Measurements from ENCODE around the gene EME2.

The EME2 gene

DNA sequence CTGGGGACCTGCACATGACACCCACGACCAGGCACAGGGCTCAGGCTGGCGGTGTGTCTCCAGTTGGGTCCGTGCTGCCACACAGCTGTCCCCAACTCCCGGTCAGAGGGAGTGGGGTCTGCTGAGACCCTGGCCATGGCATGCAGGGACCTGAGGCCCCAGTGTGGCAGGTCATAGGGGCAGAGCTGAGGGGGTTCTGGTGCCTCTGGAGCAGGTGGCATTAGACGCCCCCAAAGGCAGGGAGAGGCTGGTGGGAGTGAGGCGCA is 14.4 kb downstream of the EME2 start:
- TF ChIP-seq PPARA (CRISPR knock-in tag; IDR thresholded peaks at IDR 0.05; ENCODE audit: borderline replicate concordance) (no peak), ARNTL (CRISPR knock-in tag; IDR thresholded peaks at IDR 0.05; ENCODE audit: borderline replicate concordance, low read depth) (no peak)
- ATAC-seq = no peak

DNA sequence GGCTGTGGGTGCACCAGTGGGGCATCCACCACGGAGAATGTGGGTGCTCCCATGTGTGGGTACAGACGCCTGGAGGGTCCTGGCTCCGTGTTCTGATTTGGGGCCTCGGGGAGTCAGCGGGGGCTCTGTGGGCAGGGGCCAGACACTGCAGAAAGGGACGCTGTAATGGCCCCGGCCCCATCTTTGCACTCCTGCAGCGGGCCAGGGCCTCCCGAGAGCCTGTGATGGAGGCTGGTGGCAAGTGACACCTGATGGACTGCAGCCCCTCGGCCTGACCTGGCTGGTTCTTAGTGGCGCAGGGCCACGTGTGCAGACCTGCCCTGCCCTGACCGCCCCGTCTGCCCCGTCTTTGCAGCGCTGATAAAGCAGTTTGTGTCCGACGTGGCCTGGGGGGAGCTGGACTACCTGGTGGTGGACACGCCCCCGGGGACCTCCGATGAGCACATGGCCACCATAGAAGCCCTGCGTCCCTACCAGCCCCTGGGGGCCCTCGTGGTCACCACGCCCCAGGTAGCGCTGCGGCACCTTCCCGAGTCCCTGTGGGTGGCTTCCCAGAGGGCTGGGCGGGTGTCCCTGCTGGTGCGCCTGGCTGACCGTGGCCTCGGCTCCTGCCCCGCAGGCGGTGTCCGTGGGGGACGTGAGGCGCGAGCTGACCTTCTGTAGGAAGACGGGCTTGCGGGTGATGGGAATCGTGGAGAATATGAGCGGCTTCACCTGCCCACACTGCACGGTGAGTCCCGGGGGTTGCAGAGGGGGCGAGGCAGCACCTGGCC is 14.9 kb downstream of the EME2 start:
- no peak for ATAC-seq
- TF ChIP-seq CSDC2 (CRISPR knock-in tag; IDR thresholded peaks at IDR 0.05) (no peak), ZNF8 (CRISPR knock-in tag; IDR thresholded peaks at IDR 0.05) (no peak), ZFP3 (CRISPR knock-in tag; IDR thresholded peaks at IDR 0.05) (no peak), RARB (CRISPR knock-in tag; IDR thresholded peaks at IDR 0.05) (no peak), TOX (CRISPR knock-in tag; IDR thresholded peaks at IDR 0.05; ENCODE audit: borderline replicate concordance) (no peak), TCF4 (CRISPR knock-in tag; IDR thresholded peaks at IDR 0.05; ENCODE audit: borderline replicate concordance) (no peak), GLIS3 (CRISPR knock-in tag; IDR thresholded peaks at IDR 0.05) (no peak), OSR1 (CRISPR knock-in tag; IDR thresholded peaks at IDR 0.05) (no peak), ZC3H10 (CRISPR knock-in tag; IDR thresholded peaks at IDR 0.05) (no peak), ZNF70 (CRISPR knock-in tag; IDR thresholded peaks at IDR 0.05) (no peak)
- TF ChIP-seq, protein P1, sequence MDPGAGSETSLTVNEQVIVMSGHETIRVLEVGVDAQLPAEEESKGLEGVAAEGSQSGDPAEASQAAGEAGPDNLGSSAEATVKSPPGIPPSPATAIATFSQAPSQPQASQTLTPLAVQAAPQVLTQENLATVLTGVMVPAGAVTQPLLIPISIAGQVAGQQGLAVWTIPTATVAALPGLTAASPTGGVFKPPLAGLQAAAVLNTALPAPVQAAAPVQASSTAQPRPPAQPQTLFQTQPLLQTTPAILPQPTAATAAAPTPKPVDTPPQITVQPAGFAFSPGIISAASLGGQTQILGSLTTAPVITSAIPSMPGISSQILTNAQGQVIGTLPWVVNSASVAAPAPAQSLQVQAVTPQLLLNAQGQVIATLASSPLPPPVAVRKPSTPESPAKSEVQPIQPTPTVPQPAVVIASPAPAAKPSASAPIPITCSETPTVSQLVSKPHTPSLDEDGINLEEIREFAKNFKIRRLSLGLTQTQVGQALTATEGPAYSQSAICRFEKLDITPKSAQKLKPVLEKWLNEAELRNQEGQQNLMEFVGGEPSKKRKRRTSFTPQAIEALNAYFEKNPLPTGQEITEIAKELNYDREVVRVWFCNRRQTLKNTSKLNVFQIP (CRISPR knock-in tag; IDR thresholded peaks at IDR 0.05; ENCODE audit: borderline replicate concordance, low read depth) = no peak
- TF ChIP-seq, protein P2, sequence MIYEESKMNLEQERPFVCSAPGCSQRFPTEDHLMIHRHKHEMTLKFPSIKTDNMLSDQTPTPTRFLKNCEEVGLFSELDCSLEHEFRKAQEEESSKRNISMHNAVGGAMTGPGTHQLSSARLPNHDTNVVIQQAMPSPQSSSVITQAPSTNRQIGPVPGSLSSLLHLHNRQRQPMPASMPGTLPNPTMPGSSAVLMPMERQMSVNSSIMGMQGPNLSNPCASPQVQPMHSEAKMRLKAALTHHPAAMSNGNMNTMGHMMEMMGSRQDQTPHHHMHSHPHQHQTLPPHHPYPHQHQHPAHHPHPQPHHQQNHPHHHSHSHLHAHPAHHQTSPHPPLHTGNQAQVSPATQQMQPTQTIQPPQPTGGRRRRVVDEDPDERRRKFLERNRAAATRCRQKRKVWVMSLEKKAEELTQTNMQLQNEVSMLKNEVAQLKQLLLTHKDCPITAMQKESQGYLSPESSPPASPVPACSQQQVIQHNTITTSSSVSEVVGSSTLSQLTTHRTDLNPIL (CRISPR knock-in tag; IDR thresholded peaks at IDR 0.05; ENCODE audit: low read depth) = no peak
- TF ChIP-seq, protein P3, sequence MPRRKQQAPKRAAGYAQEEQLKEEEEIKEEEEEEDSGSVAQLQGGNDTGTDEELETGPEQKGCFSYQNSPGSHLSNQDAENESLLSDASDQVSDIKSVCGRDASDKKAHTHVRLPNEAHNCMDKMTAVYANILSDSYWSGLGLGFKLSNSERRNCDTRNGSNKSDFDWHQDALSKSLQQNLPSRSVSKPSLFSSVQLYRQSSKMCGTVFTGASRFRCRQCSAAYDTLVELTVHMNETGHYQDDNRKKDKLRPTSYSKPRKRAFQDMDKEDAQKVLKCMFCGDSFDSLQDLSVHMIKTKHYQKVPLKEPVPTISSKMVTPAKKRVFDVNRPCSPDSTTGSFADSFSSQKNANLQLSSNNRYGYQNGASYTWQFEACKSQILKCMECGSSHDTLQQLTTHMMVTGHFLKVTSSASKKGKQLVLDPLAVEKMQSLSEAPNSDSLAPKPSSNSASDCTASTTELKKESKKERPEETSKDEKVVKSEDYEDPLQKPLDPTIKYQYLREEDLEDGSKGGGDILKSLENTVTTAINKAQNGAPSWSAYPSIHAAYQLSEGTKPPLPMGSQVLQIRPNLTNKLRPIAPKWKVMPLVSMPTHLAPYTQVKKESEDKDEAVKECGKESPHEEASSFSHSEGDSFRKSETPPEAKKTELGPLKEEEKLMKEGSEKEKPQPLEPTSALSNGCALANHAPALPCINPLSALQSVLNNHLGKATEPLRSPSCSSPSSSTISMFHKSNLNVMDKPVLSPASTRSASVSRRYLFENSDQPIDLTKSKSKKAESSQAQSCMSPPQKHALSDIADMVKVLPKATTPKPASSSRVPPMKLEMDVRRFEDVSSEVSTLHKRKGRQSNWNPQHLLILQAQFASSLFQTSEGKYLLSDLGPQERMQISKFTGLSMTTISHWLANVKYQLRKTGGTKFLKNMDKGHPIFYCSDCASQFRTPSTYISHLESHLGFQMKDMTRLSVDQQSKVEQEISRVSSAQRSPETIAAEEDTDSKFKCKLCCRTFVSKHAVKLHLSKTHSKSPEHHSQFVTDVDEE (CRISPR knock-in tag; IDR thresholded peaks at IDR 0.05) = no peak
- TF ChIP-seq, protein P4, sequence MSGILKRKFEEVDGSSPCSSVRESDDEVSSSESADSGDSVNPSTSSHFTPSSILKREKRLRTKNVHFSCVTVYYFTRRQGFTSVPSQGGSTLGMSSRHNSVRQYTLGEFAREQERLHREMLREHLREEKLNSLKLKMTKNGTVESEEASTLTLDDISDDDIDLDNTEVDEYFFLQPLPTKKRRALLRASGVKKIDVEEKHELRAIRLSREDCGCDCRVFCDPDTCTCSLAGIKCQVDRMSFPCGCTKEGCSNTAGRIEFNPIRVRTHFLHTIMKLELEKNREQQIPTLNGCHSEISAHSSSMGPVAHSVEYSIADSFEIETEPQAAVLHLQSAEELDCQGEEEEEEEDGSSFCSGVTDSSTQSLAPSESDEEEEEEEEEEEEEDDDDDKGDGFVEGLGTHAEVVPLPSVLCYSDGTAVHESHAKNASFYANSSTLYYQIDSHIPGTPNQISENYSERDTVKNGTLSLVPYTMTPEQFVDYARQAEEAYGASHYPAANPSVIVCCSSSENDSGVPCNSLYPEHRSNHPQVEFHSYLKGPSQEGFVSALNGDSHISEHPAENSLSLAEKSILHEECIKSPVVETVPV (CRISPR knock-in tag; IDR thresholded peaks at IDR 0.05) = no peak

DNA sequence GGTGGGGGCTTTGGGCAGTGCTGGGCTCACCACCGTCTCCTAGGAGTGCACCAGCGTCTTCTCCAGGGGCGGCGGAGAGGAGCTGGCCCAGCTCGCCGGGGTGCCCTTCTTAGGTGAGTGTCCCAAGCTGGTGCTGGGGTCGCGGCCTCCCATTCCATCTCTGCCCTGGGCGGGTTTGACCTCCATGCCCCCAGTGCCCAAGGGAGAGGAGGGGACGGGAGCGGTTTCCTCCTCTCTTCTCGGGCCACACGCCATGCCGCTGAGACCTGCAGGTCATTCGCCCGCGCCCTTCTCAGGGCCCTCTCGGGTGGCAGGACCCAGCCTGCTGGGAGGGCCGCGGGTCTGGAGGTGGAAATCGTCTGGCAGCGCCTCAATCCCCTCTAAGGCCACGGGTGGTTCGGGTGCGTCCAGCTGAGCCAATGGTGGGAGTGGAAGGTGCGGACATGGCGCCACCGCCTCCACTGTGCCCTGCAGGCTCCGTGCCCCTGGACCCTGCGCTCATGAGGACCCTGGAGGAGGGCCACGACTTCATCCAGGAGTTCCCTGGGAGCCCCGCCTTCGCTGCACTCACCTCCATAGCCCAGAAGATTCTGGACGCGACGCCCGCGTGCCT is 15.6 kb downstream of the EME2 start:
- TF ChIP-seq, protein P1 (CRISPR knock-in tag; IDR thresholded peaks at IDR 0.05; ENCODE audit: borderline replicate concordance, low read depth) = no peak
- no peak for TF ChIP-seq CSDC2 (CRISPR knock-in tag; IDR thresholded peaks at IDR 0.05)
- no peak for TF ChIP-seq PPARA (CRISPR knock-in tag; IDR thresholded peaks at IDR 0.05; ENCODE audit: borderline replicate concordance)
- no peak for TF ChIP-seq ISL1 (CRISPR knock-in tag; IDR thresholded peaks at IDR 0.05)
- TF ChIP-seq, protein P3 (CRISPR knock-in tag; IDR thresholded peaks at IDR 0.05) = no peak
- TF ChIP-seq, protein P5, sequence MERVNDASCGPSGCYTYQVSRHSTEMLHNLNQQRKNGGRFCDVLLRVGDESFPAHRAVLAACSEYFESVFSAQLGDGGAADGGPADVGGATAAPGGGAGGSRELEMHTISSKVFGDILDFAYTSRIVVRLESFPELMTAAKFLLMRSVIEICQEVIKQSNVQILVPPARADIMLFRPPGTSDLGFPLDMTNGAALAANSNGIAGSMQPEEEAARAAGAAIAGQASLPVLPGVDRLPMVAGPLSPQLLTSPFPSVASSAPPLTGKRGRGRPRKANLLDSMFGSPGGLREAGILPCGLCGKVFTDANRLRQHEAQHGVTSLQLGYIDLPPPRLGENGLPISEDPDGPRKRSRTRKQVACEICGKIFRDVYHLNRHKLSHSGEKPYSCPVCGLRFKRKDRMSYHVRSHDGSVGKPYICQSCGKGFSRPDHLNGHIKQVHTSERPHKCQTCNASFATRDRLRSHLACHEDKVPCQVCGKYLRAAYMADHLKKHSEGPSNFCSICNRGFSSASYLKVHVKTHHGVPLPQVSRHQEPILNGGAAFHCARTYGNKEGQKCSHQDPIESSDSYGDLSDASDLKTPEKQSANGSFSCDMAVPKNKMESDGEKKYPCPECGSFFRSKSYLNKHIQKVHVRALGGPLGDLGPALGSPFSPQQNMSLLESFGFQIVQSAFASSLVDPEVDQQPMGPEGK (CRISPR knock-in tag; IDR thresholded peaks at IDR 0.05; ENCODE audit: borderline replicate concordance) = no peak
- TF ChIP-seq ZFP3 (CRISPR knock-in tag; IDR thresholded peaks at IDR 0.05) = no peak
- TF ChIP-seq, protein P4 (CRISPR knock-in tag; IDR thresholded peaks at IDR 0.05) = no peak
- TF ChIP-seq TCF4 (CRISPR knock-in tag; IDR thresholded peaks at IDR 0.05; ENCODE audit: borderline replicate concordance) = no peak
- no peak for TF ChIP-seq BACH2 (CRISPR knock-in tag; IDR thresholded peaks at IDR 0.05; ENCODE audit: borderline replicate concordance)
- no peak for TF ChIP-seq ZC3H10 (CRISPR knock-in tag; IDR thresholded peaks at IDR 0.05)
- no peak for ATAC-seq

Data from SK-N-SH treated with all-trans-retinoic acid at 6 μM for 48 hours (cell line).